GM23338 (cell line): ENCODE data around the gene CIRBP. TPM values are rescaled to one million over a fixed set of nuclear protein-coding genes. Genes with fewer than 3 reads are reported as not detected.

ENCODE experiments used
- ATAC-seq: fragments of 200-7000 bp; cut with Tn5 transposase; 3 replicates; pipeline ENCODE4 v1.9.1; 2020
- DNase-seq: peaks from one replicate; pipeline ENCODE4 v3.0.0-alpha.2; 2015; ENCODE audit warnings: low spot score
- H2AFZ ChIP-seq: fragments of 200-600 bp; sonication (generic); 2 replicates; pipeline ENCODE4 v1.8.0; 2016; ENCODE audit warnings: antibody characterized with exemption, mild to moderate bottlenecking, moderate library complexity
- H3F3A ChIP-seq: fragments of 200-600 bp; sonication (generic); replicated peaks from 2 replicates; pipeline ENCODE4 v1.8.0; 2017; ENCODE audit warnings: antibody characterized with exemption, mixed run types, low read depth
- H3K27ac ChIP-seq: fragments of 200-600 bp; sonication (generic); 2 replicates; pipeline ENCODE4 v1.6.1; 2016; ENCODE audit warnings: low read depth
- H3K27me3 ChIP-seq: fragments of 200-600 bp; sonication (generic); 2 replicates; pipeline ENCODE4 v1.8.0; 2016; ENCODE audit warnings: mild to moderate bottlenecking, mixed run types, moderate library complexity; ENCODE audit not compliant: insufficient read depth
- H3K36me3 ChIP-seq: fragments of 200-600 bp; sonication (generic); 2 replicates; pipeline ENCODE4 v1.8.0; 2016; ENCODE audit warnings: mild to moderate bottlenecking; ENCODE audit not compliant: insufficient read depth
- H3K4me1 ChIP-seq: fragments of 200-600 bp; sonication (generic); 2 replicates; pipeline ENCODE4 v1.8.0; 2016; ENCODE audit warnings: mild to moderate bottlenecking, moderate library complexity; ENCODE audit not compliant: insufficient read depth
- H3K4me2 ChIP-seq: fragments of 200-600 bp; sonication (generic); 2 replicates; pipeline ENCODE4 v1.7.1; 2017; ENCODE audit warnings: mixed run types
- H3K4me3 ChIP-seq: fragments of 200-600 bp; sonication (generic); 2 replicates; pipeline ENCODE4 v1.6.1; 2016; ENCODE audit warnings: mixed run types
- H3K79me2 ChIP-seq: fragments of 200-600 bp; sonication (generic); replicated peaks from 2 replicates; pipeline ENCODE4 v1.8.0; 2017; ENCODE audit warnings: mild to moderate bottlenecking; ENCODE audit not compliant: insufficient read depth
- H3K9me2 ChIP-seq: fragments of 200-600 bp; sonication (generic); 2 replicates; pipeline ENCODE4 v1.8.0; 2017; ENCODE audit not compliant: insufficient read depth
- H4K20me1 ChIP-seq: fragments of 200-600 bp; sonication (generic); replicated peaks from 2 replicates; pipeline ENCODE4 v1.8.0; 2017; ENCODE audit warnings: mild to moderate bottlenecking; ENCODE audit not compliant: insufficient read depth
- H3K27ac Mint-ChIP-seq: 2 replicates; pipeline ENCODE4 v1.8.0; 2020; ENCODE audit warnings: inconsistent platforms, mild to moderate bottlenecking, moderate library complexity, mixed read lengths
- H3K27me3 Mint-ChIP-seq: 3 replicates; pipeline ENCODE4 v1.8.0; 2022; ENCODE audit warnings: low read depth, mild to moderate bottlenecking, moderate library complexity, mixed read lengths, inconsistent platforms; ENCODE audit not compliant: insufficient read depth, poor library complexity
- H3K36me3 Mint-ChIP-seq: 3 replicates; pipeline ENCODE4 v1.8.0; 2021; ENCODE audit warnings: low read depth, mild to moderate bottlenecking, inconsistent platforms, moderate library complexity, mixed read lengths
- H3K4me1 Mint-ChIP-seq: 3 replicates; pipeline ENCODE4 v1.8.0; 2020; ENCODE audit warnings: mild to moderate bottlenecking, inconsistent platforms, mixed read lengths
- H3K4me3 Mint-ChIP-seq: 3 replicates; pipeline ENCODE4 v1.8.0; 2021; ENCODE audit warnings: moderate library complexity, mild to moderate bottlenecking, inconsistent platforms, mixed read lengths
- H3K9me3 Mint-ChIP-seq: 3 replicates; pipeline ENCODE4 v1.8.0; 2020; ENCODE audit warnings: moderate library complexity, mild to moderate bottlenecking, inconsistent platforms, mixed read lengths
- CREB1 ChIP-seq: fragments of 250-450 bp; sonication (Bioruptor Pico); IDR thresholded peaks from 2 replicates; pipeline ENCODE4 v1.5.0; 2020; ENCODE audit warnings: low read depth, mild to moderate bottlenecking, moderate library complexity
- EZH2 ChIP-seq: fragments of 200-600 bp; sonication (generic); IDR thresholded peaks from one replicate; pipeline ENCODE4 v1.8.0; 2017; ENCODE audit warnings: antibody characterized with exemption, mild to moderate bottlenecking, low read depth; ENCODE audit not compliant: unreplicated experiment
- EZH2phosphoT487 ChIP-seq: fragments of 200-600 bp; sonication (generic); IDR thresholded peaks from one replicate; pipeline ENCODE4 v1.8.1; 2018; ENCODE audit warnings: antibody characterized with exemption; ENCODE audit not compliant: unreplicated experiment
- JUNB ChIP-seq: IDR thresholded peaks from one replicate; pipeline ENCODE4 v1.6.1; 2016; ENCODE audit warnings: antibody characterized with exemption; ENCODE audit not compliant: unreplicated experiment
- POLR2AphosphoS5 ChIP-seq: IDR thresholded peaks from 2 replicates; pipeline ENCODE4 v1.6.1; 2016; ENCODE audit warnings: antibody characterized with exemption, low read depth
- ZNF114 ChIP-seq: fragments of 250-450 bp; sonication (Bioruptor Pico); IDR thresholded peaks from 2 replicates; pipeline ENCODE4 v1.5.0; 2020; ENCODE audit warnings: mild to moderate bottlenecking, moderate library complexity
- ZNF331 ChIP-seq: fragments of 250-450 bp; sonication (Bioruptor Pico); IDR thresholded peaks from 2 replicates; pipeline ENCODE4 v1.5.0; 2020; ENCODE audit warnings: low read depth, mild to moderate bottlenecking, moderate library complexity
- polyA plus RNA-seq: library from polyadenylated mRNA; unstranded; fragments of >200 nt; fragmentation: Nextera tagmentation; extraction: Ambion mirVana; gene quantifications from 2 replicates; pipeline ENCODE4 v1.2.1, GENCODE V29; 2016
- total RNA-seq: library from RNA; depleted of rRNA; stranded (reverse); fragments of >200 nt; shearing (Covaris generic); gene quantifications from 2 replicates; pipeline ENCODE4 v1.2.3, GENCODE V29; 2014
- TF ChIP-seq, protein P1 (sequence below): fragments of 250-450 bp; sonication (Bioruptor Pico); IDR thresholded peaks from 2 replicates; pipeline ENCODE4 v1.5.0; 2020; ENCODE audit warnings: mild to moderate bottlenecking, moderate library complexity
- TF ChIP-seq, protein P2 (sequence below), 2 experiments: fragments of 200-600 bp in 1 of 2; sonication (generic) in 1 of 2; conservative IDR thresholded peaks; 2 replicates each; pipeline versions ENCODE4 v1.5.1 to v1.6.1; 2016 to 2017; ENCODE audit warnings: antibody characterized with exemption in 2 of 2, low read depth in 2 of 2, mild to moderate bottlenecking in 2 of 2, moderate library complexity in 1 of 2
- TF ChIP-seq, protein P3 (sequence below): IDR thresholded peaks from one replicate; pipeline ENCODE4 v1.6.1; 2018; ENCODE audit warnings: antibody characterized with exemption; ENCODE audit not compliant: unreplicated experiment
- TF ChIP-seq, protein P4 (sequence below): IDR thresholded peaks from 2 replicates; pipeline ENCODE4 v1.6.1; 2016; ENCODE audit warnings: antibody characterized with exemption

CIRBP gene
- total and polyA plus RNA-seq, 2 experiments from 2014 or later: 153 to 202 TPM

DNA sequence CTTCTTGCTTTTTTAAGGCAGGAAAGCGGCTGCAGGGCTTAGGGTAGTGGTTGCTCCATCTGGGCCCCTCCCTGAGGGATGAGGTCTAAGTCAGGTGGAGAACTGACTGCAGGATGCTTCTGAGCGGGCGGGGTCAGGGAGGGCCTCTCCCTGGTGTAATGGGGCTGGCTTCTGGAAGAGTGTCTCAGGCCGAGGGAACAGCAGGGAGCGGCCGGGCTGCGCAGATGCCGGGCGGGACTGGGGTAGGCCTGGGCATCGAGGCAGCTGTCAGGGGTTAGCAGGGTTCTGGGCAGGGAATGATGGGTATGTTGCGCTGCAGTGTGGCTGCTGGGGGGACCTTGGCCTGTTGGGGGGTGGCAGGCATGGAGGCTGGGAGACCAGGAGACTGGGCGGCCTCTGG is 8.9 kb downstream of the CIRBP start:
- H3K27me3 ChIP-seq: no peaks in the 10 kb centered on the region
- Mint-ChIP-seq H3K36me3 (peaks cover 28% of the 10 kb centered on the region), H3K27ac (no peak overlapping the region), H3K9me3 (no peaks in the 10 kb centered on the region; the same call in 2 of the 3 replicates), H3K27me3 (peaks cover 26% of the 10 kb centered on the region), H3K4me1 (peaks cover 27% of the 10 kb centered on the region), H3K4me3 (no peak overlapping the region; the same call in 2 of the 3 replicates)
- H3K79me2 ChIP-seq: peaks cover 16% of the 10 kb centered on the region
- no peak for DNase-seq
- H3K36me3 ChIP-seq: peaks cover 5% of the 10 kb centered on the region
- H3K27ac ChIP-seq: no peak overlapping the region
- no peak overlapping the region for H3K4me3 ChIP-seq
- peaks cover 36% of the 10 kb centered on the region for H3F3A ChIP-seq
- ATAC-seq: no peak
- peaks cover 12% of the 10 kb centered on the region for H3K4me1 ChIP-seq
- H3K9me2 ChIP-seq: no peaks in the 10 kb centered on the region
- peaks cover 7% of the 10 kb centered on the region; the same call in 1 of the 2 replicates for H4K20me1 ChIP-seq
- TF ChIP-seq EZH2 (no peak), ZNF114 (no peak), CREB1 (CRISPR knock-in tag) (no peak), ZNF331 (CRISPR knock-in tag) (no peak), JUNB (no peak), EZH2phosphoT487 (no peak), POLR2AphosphoS5 (no peak)
- TF ChIP-seq, protein P1, sequence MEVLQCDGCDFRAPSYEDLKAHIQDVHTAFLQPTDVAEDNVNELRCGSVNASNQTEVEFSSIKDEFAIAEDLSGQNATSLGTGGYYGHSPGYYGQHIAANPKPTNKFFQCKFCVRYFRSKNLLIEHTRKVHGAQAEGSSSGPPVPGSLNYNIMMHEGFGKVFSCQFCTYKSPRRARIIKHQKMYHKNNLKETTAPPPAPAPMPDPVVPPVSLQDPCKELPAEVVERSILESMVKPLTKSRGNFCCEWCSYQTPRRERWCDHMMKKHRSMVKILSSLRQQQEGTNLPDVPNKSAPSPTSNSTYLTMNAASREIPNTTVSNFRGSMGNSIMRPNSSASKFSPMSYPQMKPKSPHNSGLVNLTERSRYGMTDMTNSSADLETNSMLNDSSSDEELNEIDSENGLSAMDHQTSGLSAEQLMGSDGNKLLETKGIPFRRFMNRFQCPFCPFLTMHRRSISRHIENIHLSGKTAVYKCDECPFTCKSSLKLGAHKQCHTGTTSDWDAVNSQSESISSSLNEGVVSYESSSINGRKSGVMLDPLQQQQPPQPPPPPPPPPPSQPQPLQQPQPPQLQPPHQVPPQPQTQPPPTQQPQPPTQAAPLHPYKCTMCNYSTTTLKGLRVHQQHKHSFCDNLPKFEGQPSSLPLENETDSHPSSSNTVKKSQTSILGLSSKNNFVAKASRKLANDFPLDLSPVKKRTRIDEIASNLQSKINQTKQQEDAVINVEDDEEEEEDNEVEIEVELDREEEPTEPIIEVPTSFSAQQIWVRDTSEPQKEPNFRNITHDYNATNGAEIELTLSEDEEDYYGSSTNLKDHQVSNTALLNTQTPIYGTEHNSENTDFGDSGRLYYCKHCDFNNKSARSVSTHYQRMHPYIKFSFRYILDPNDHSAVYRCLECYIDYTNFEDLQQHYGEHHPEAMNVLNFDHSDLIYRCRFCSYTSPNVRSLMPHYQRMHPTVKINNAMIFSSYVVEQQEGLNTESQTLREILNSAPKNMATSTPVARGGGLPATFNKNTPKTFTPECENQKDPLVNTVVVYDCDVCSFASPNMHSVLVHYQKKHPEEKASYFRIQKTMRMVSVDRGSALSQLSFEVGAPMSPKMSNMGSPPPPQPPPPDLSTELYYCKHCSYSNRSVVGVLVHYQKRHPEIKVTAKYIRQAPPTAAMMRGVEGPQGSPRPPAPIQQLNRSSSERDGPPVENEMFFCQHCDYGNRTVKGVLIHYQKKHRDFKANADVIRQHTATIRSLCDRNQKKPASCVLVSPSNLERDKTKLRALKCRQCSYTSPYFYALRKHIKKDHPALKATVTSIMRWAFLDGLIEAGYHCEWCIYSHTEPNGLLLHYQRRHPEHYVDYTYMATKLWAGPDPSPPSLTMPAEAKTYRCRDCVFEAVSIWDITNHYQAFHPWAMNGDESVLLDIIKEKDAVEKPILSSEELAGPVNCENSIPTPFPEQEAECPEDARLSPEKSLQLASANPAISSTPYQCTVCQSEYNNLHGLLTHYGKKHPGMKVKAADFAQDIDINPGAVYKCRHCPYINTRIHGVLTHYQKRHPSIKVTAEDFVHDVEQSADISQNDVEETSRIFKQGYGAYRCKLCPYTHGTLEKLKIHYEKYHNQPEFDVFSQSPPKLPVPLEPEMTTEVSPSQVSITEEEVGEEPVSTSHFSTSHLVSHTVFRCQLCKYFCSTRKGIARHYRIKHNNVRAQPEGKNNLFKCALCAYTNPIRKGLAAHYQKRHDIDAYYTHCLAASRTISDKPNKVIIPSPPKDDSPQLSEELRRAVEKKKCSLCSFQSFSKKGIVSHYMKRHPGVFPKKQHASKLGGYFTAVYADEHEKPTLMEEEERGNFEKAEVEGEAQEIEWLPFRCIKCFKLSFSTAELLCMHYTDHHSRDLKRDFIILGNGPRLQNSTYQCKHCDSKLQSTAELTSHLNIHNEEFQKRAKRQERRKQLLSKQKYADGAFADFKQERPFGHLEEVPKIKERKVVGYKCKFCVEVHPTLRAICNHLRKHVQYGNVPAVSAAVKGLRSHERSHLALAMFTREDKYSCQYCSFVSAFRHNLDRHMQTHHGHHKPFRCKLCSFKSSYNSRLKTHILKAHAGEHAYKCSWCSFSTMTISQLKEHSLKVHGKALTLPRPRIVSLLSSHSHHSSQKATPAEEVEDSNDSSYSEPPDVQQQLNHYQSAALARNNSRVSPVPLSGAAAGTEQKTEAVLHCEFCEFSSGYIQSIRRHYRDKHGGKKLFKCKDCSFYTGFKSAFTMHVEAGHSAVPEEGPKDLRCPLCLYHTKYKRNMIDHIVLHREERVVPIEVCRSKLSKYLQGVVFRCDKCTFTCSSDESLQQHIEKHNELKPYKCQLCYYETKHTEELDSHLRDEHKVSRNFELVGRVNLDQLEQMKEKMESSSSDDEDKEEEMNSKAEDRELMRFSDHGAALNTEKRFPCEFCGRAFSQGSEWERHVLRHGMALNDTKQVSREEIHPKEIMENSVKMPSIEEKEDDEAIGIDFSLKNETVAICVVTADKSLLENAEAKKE: no peak
- TF ChIP-seq, protein P2, sequence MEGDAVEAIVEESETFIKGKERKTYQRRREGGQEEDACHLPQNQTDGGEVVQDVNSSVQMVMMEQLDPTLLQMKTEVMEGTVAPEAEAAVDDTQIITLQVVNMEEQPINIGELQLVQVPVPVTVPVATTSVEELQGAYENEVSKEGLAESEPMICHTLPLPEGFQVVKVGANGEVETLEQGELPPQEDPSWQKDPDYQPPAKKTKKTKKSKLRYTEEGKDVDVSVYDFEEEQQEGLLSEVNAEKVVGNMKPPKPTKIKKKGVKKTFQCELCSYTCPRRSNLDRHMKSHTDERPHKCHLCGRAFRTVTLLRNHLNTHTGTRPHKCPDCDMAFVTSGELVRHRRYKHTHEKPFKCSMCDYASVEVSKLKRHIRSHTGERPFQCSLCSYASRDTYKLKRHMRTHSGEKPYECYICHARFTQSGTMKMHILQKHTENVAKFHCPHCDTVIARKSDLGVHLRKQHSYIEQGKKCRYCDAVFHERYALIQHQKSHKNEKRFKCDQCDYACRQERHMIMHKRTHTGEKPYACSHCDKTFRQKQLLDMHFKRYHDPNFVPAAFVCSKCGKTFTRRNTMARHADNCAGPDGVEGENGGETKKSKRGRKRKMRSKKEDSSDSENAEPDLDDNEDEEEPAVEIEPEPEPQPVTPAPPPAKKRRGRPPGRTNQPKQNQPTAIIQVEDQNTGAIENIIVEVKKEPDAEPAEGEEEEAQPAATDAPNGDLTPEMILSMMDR (conservative IDR thresholded peaks at IDR 0.05; ENCODE audit: low read depth in 2 of 2): no peak
- TF ChIP-seq, protein P3, sequence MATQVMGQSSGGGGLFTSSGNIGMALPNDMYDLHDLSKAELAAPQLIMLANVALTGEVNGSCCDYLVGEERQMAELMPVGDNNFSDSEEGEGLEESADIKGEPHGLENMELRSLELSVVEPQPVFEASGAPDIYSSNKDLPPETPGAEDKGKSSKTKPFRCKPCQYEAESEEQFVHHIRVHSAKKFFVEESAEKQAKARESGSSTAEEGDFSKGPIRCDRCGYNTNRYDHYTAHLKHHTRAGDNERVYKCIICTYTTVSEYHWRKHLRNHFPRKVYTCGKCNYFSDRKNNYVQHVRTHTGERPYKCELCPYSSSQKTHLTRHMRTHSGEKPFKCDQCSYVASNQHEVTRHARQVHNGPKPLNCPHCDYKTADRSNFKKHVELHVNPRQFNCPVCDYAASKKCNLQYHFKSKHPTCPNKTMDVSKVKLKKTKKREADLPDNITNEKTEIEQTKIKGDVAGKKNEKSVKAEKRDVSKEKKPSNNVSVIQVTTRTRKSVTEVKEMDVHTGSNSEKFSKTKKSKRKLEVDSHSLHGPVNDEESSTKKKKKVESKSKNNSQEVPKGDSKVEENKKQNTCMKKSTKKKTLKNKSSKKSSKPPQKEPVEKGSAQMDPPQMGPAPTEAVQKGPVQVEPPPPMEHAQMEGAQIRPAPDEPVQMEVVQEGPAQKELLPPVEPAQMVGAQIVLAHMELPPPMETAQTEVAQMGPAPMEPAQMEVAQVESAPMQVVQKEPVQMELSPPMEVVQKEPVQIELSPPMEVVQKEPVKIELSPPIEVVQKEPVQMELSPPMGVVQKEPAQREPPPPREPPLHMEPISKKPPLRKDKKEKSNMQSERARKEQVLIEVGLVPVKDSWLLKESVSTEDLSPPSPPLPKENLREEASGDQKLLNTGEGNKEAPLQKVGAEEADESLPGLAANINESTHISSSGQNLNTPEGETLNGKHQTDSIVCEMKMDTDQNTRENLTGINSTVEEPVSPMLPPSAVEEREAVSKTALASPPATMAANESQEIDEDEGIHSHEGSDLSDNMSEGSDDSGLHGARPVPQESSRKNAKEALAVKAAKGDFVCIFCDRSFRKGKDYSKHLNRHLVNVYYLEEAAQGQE: no peak
- TF ChIP-seq, protein P4, sequence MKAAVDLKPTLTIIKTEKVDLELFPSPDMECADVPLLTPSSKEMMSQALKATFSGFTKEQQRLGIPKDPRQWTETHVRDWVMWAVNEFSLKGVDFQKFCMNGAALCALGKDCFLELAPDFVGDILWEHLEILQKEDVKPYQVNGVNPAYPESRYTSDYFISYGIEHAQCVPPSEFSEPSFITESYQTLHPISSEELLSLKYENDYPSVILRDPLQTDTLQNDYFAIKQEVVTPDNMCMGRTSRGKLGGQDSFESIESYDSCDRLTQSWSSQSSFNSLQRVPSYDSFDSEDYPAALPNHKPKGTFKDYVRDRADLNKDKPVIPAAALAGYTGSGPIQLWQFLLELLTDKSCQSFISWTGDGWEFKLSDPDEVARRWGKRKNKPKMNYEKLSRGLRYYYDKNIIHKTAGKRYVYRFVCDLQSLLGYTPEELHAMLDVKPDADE: no peak
- H2AFZ ChIP-seq: no peak overlapping the region
- no peak overlapping the region for H3K4me2 ChIP-seq
